ENCODE results near the gene TRIP10. TPM values are rescaled to one million over a fixed set of nuclear protein-coding genes. Genes with fewer than 3 reads are reported as not detected.

TRIP10 gene
- total and polyA plus RNA-seq, 2 of the 4 experiments (the other 2 are of a cell fraction) = 39.1 to 47.0 TPM

GRCh38 chr19:6737873-6738786, 1.4 kb upstream of the TRIP10 start:
- intact Hi-C loops (cut with micrococcal nuclease) = loop anchor here (1.0 to 10.0 kb wide), 9 partner anchors 31 to 611 kb away; partner anchors contain the start of genes ALKBH7, KHSRP, TNFSF9 and ZNF557
- dilution Hi-C loops (cut with HindIII; ENCODE audit: low sequenced_read_pairs, unreplicated experiment) = no loop called here
- WGBS, 2 experiments (ENCODE audit: extremely low coverage in 2 of 2, insufficient read length in 1 of 2) = 18% methylated on average over 5 of the region's 13 CpGs; no CpG with 5 or more reads in 1 of the 2 experiments

More at GRCh38 chr19:6737873-6738786, 1.4 kb upstream of the TRIP10 start:
- Histone ChIP-seq H4K20me1 (ENCODE audit: insufficient read depth, low read length) (no peaks in the 10 kb centered on the region), H2BK120ac (ENCODE audit: low read depth, low read length) (peak overlapping the region; percentile 76), H3K56ac (ENCODE audit: extremely low read depth, insufficient read depth, low read length) (peak overlapping the region; percentile 19; the same call in 1 of the 2 replicates), H3K18ac (ENCODE audit: low read depth, low read length) (no peak overlapping the region), H3K9me1 (ENCODE audit: insufficient read depth, low read length) (peaks cover 7% of the 10 kb centered on the region; the same call in 1 of the 2 replicates), H3K4ac (ENCODE audit: low read depth, low read length) (peak overlapping the region; percentile 76), H2BK5ac (ENCODE audit: low read depth, low read length, poor library complexity, severe bottlenecking) (peak overlapping the region; percentile 74), H2BK20ac (ENCODE audit: low read depth, low read length) (peak overlapping the region; percentile 2; the same call in 1 of the 2 replicates), H4K91ac (ENCODE audit: insufficient read depth, low read depth, low read length) (peak overlapping the region; percentile 15), H3K4me1 (ENCODE audit: control insufficient read depth, insufficient read depth, low read length) (peaks cover 18% of the 10 kb centered on the region), H4K8ac (ENCODE audit: low read depth in 2 of 2, low read length in 2 of 2) (peak overlapping the region; percentile 67 to 92), H4K5ac (ENCODE audit: low read depth, low read length) (peak overlapping the region; percentile 91), H3K9ac (ENCODE audit: low read depth, low read length) (no peak overlapping the region), H2AK5ac (ENCODE audit: low read depth, low read length) (peak overlapping the region; percentile 53), H3K27me3 (ENCODE audit: control insufficient read depth, insufficient read depth, low read length) (no peaks in the 10 kb centered on the region), H3K79me1 (ENCODE audit: low read depth in 1 of 2, low read length in 2 of 2) (peaks cover 3 to 60% of the 10 kb centered on the region in 2 experiments), H3K14ac (replicated peaks; ENCODE audit: low read depth, low read length) (peak overlapping the region; percentile 14; the same call in 1 of the 2 replicates), H3K27ac (ENCODE audit: insufficient read depth, low read length) (peak overlapping the region; percentile 31), H2BK15ac (ENCODE audit: low read depth, low read length) (0 out of 3 replicates have a peak overlapping the region, but pooled peaks have one; percentile 3), H3K9me3 (ENCODE audit: control insufficient read depth, insufficient read depth, low read length) (no peaks in the 10 kb centered on the region), H3K4me3 (ENCODE audit: insufficient read depth, low read depth, low read length) (no peak overlapping the region), H2AFZ (replicated peaks; ENCODE audit: low read length, poor library complexity) (peak overlapping the region; percentile 97), H3K23ac (ENCODE audit: low read depth, low read length) (no peak overlapping the region), H3K36me3 (ENCODE audit: control insufficient read depth, insufficient read depth, low read length) (peaks cover 4% of the 10 kb centered on the region), H2AK9ac (replicated peaks; ENCODE audit: low read depth, low read length, poor library complexity) (peak overlapping the region; percentile 85), H3K4me2 (ENCODE audit: low read depth, low read length) (peak overlapping the region; percentile 89; the same call in 1 of the 2 replicates)
- POLR2A ChIA-PET (ENCODE audit: unreplicated experiment) = no interaction called here
- peak; percentile 76 for TF ChIP-seq SMC3 (IDR thresholded peaks at IDR 0.05; ENCODE audit: low read depth, low read length)
- no peak for TF ChIP-seq MXI1 (IDR thresholded peaks at IDR 0.05; ENCODE audit: borderline replicate concordance, low read depth, low read length)
- peak; percentile 41; the same call in 1 of the 2 replicates for TF ChIP-seq MAZ (IDR thresholded peaks at IDR 0.05; ENCODE audit: borderline replicate concordance, low read depth, low read length)
- peak; percentile 84 for TF ChIP-seq CEBPB (IDR thresholded peaks at IDR 0.05; ENCODE audit: low read depth, low read length)
- TF ChIP-seq POLR2A (IDR thresholded peaks at IDR 0.05; ENCODE audit: low read depth, low read length) = no peak
- peak; percentile 71 for TF ChIP-seq RAD21 (IDR thresholded peaks at IDR 0.05; ENCODE audit: low read length)
- TF ChIP-seq CTCF (conservative IDR thresholded peaks at IDR 0.05; ENCODE audit: low read depth, low read length) = peak; percentile 69
- TF ChIP-seq RCOR1 (IDR thresholded peaks at IDR 0.05; ENCODE audit: insufficient replicate concordance, low read length) = no peak
- in situ Hi-C loops (cut with MboI; ENCODE audit: low sequenced_read_pairs) = loop anchor here (10.0 kb wide), 2 partner anchors 127 to 223 kb away; no protein-coding TSS in a partner anchor
- no TSS peak for BruUV-seq (replicated peaks)
- peak; percentile 4 for ATAC-seq (ENCODE audit: low read depth)
- CTCF ChIA-PET = interaction anchor here (0.5 to 3.6 kb wide), 4 partner anchors 10 to 356 kb away, joined by 3 to 25 read pairs (median 3); no protein-coding TSS in a partner anchor
- DNase-seq = peak; percentile 80
